SK-N-MC (cell line): ENCODE data around the gene FTL.

ENCODE experiments used
- EZH2 ChIP-seq: fragments of 200-600 bp; sonication (generic); IDR thresholded peaks from one replicate; pipeline ENCODE4 v1.6.1; 2017; ENCODE audit warnings: antibody characterized with exemption
- FOXP2 ChIP-seq: optimal IDR thresholded peaks from 2 replicates; pipeline ENCODE3; 2011; ENCODE audit warnings: mild to moderate bottlenecking, moderate library complexity; ENCODE audit not compliant: insufficient read depth; ENCODE audit errors: extremely low read length, control extremely low read depth
- POLR2AphosphoS5 ChIP-seq: IDR thresholded peaks from 2 replicates; pipeline ENCODE4 v1.6.1; 2012; ENCODE audit warnings: mild to moderate bottlenecking, low read depth, low read length, borderline replicate concordance

- TF ChIP-seq POLR2AphosphoS5, result no peak
- no peak for TF ChIP-seq EZH2
- TF ChIP-seq FOXP2, result no peak
Measured at GRCh38 chr19:48918801-48919247, 46.3 kb upstream of the FTL start.
